HG03442 (cell line): ENCODE measurements around the gene SPP2.

Experiments
- ATAC-seq: cut with Tn5 transposase; IDR thresholded peaks from one replicate; pipeline ENCODE4 v1.9.1; 2021; ENCODE audit warnings: mild to moderate bottlenecking, moderate library complexity; ENCODE audit not compliant: unreplicated experiment

SPP2 gene

GRCh38 chr2:234038076-234038802 is 12.3 kb upstream of the SPP2 start:
- no peak for ATAC-seq

- no peak for ATAC-seq
Observed at GRCh38 chr2:234044157-234044556, 6.3 kb upstream of the SPP2 start.

DNA sequence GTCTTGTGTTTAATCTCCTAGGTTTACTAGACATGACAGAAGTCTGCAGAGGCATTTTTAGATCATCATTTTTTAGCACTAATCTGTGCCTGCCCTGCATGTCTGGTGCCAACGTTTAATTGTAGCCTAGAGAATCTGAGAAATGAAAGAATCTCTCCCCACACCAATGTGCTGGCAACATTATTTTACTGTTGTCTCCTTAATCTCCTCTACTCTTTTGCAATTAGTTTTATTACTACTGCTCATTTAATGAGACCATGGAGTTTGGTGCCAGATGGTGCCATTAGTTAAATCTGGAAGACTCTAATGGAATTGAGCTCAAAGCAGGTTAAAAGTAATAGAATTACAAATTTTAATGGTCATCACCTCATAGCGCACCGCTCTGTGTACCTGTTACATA is 4.0 kb upstream of the SPP2 start:
- no peak for ATAC-seq

- ATAC-seq: no peak
Observed at GRCh38 chr2:234047361-234047760, 3.1 kb upstream of the SPP2 start.

- no peak for ATAC-seq
Observed at GRCh38 chr2:234048049-234048448, 2.5 kb upstream of the SPP2 start.

- no peak for ATAC-seq
Observed at GRCh38 chr2:234051374-234052070, 1.0 kb downstream of the SPP2 start.

GRCh38 chr2:234058881-234059280 is 8.4 kb downstream of the SPP2 start:
- ATAC-seq: no peak

- ATAC-seq: no peak
Observed at GRCh38 chr2:234060236-234060635, 9.7 kb downstream of the SPP2 start.

- ATAC-seq: no peak
Observed at GRCh38 chr2:234061624-234062257, 11.2 kb downstream of the SPP2 start.

- ATAC-seq: no peak
Observed at GRCh38 chr2:234066587-234066986, 16.1 kb downstream of the SPP2 start.

DNA sequence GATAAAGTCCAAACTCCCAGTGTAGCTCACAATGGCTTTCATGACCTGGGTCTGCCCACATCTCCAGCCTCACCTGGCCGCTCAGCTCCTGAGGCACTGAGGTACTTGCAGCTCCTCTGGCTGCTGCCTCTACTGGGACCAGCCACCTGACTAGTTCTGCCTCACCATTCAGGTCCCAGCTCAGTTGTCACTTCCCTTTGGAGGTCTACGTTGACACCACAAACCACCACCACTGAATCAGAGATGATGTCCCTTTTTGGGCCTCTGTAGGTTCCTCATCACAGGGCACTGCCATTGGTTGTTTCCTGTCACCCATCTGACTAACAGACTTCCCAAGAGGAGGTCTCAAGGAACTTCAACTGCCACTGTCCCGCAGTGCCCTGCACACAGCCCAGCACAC is 21.2 kb downstream of the SPP2 start:
- no peak for ATAC-seq

DNA sequence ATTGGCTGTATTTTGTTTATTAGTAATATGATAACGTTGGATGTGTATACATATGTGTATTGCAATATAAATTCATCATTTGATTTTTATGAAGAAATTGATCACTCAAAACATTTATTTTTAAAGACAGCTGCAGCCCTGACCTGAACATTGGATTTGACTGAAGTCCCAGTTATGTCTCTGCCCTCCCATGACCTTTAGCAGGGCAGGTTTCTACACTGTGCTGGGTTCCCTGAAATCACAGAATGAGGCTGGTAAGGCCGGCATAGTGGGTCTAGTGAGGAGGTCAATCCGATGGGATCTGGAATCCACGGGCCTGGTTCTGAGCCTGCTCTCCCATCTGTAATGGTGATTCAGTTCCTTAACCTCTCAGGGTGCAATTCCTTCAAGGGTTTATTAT is 22.0 kb downstream of the SPP2 start:
- no peak for ATAC-seq

DNA sequence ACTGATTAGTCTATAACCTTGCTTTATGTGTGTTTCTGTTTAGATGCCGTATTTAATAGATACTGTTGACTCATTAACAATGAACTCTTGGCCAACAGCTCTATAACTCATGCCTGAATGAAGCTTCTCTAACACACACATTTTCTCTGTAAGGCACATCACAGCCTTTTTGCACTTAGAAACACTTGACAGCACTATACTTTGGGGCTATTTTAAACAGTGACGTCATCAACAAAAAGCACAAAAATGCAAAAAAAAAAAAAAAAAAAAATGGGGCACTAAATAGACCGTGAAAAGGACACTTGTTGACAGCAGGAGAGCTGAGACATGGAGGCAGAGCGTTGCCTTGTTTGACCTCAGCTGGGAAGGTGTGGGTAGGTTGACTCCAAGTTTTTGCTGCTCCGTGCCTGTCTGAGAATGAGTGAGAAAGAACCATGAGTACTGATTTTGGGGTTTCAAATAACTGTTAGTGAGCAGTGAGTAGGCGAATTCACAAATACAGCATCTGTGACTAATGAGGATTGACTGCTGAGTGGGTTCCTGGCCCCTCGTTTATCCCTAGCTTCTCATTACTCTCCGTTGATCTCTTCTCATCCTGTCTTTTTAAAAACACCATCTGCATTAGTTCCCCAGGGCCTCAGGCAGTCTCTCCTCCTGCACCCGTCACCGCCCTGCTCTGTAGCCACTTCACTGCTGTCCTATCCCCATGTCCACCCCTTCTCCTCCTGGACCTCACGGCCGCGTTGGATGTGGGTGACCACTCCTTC is 24.4 kb downstream of the SPP2 start:
- ATAC-seq: no peak

- ATAC-seq: no peak
Observed at GRCh38 chr2:234075518-234075915, 25.0 kb downstream of the SPP2 start.

- no peak for ATAC-seq
Observed at GRCh38 chr2:234075947-234076346, 25.4 kb downstream of the SPP2 start.

DNA sequence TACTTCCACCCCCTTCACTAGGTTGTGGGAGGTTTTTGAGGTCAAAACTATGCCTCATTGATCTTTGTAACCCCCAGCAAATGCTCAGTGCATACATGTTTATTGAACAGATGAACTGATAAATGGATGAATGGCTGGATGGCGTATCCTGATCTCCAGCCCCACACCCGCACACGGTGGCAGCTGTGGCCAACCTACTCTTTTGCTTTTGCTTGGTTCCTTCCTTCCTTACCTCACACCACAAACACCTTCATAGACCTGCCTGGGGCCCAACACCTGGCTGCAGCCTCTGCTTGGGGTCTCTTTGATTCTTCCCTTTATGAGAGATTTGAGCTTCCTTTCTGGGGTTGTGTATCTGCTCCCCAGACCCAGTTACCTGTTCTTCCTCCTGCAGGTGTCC is 25.9 kb downstream of the SPP2 start:
- ATAC-seq: no peak

GRCh38 chr2:234078129-234078528 is 27.6 kb downstream of the SPP2 start:
- no peak for ATAC-seq

- ATAC-seq: no peak
Observed at GRCh38 chr2:234081970-234082822, 31.7 kb downstream of the SPP2 start.

- no peak for ATAC-seq
Observed at GRCh38 chr2:234083572-234084348, 33.3 kb downstream of the SPP2 start.

DNA sequence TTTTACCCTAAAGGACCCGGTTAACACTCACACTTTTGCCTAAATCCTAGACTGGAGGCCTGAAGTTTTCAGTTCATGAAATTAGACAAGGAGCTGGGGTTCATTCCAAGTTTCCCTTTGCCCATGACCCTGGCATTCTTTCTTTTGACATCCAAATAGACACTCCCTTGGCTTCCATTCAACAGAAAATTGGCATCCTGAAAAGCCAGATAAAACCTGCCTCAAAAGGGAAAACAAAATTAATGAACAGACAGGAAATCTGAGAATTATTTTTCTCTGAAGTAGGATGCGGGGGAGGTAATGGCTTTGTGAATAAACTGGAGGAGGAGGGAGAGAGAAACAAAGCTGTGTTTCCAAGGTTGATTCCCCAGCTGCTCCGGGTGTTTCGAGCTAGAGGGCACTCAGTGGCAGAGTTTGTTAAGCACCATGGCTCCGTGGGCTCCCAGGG is 41.0 kb downstream of the SPP2 start:
- no peak for ATAC-seq
